Colonic mucosa (tissue), 4 donors: Measurements from ENCODE around the gene PROB1. TPM values are rescaled to one million over a fixed set of nuclear protein-coding genes. Genes with fewer than 3 reads are reported as not detected.
A peak's percentile ranks its signal among the peaks of the same experiment; 100 is the strongest.

Experiments
- DNase-seq: peaks from one replicate; pipeline ENCODE4 v3.0.0-alpha.2; 2020
- H3K27ac ChIP-seq: fragments of 200-600 bp; one replicate; pipeline ENCODE4 v1.8.0; 2021
- H3K27me3 ChIP-seq: fragments of 200-600 bp; one replicate; pipeline ENCODE4 v1.8.0; 2021
- H3K36me3 ChIP-seq: fragments of 200-600 bp; one replicate; pipeline ENCODE4 v1.8.0; 2021
- H3K4me1 ChIP-seq: fragments of 200-600 bp; one replicate; pipeline ENCODE4 v1.8.0; 2021; ENCODE audit warnings: mild to moderate bottlenecking
- H3K4me3 ChIP-seq: fragments of 200-600 bp; one replicate; pipeline ENCODE4 v1.8.0; 2021
- H3K9ac ChIP-seq, 2 donors: one replicate each; pipeline ENCODE4 v1.7.0; 2013; ENCODE audit warnings: control low read depth in 2 of 2, low read depth in 2 of 2, low read length in 2 of 2
- H3K9me3 ChIP-seq: fragments of 200-600 bp; one replicate; pipeline ENCODE4 v1.8.0; 2021
- intact Hi-C: fragments of 100-400 bp; cut with DNase I; formaldehyde crosslinking; loops from one replicate; pipeline ENCODE4 v1.14.1; 2022
- total RNA-seq, 2 donors: library from RNA; stranded (reverse); fragmentation: NEBNext Ultra II Directional in 1 of 2; extraction: Animal tissue kit (Norgen Biotek cat#: 25700) in 1 of 2; gene quantifications; one replicate each; pipeline ENCODE4 v1.2.1, GENCODE V29; 2021
- TF ChIP-seq, protein P1 (sequence below): fragments of 200-600 bp; IDR thresholded peaks from one replicate; pipeline ENCODE4 v1.8.0; 2022; ENCODE audit warnings: antibody characterized with exemption, mild to moderate bottlenecking
- donor health status: healthy.
- donor health status: DM: no; HTN: no; CAD: no.
- donor health status: DM: no; HTN: no; CAD: no.

PROB1 gene
- total RNA-seq, 2 donors from 2014 or later: 0.48 to 0.96 TPM

DNA sequence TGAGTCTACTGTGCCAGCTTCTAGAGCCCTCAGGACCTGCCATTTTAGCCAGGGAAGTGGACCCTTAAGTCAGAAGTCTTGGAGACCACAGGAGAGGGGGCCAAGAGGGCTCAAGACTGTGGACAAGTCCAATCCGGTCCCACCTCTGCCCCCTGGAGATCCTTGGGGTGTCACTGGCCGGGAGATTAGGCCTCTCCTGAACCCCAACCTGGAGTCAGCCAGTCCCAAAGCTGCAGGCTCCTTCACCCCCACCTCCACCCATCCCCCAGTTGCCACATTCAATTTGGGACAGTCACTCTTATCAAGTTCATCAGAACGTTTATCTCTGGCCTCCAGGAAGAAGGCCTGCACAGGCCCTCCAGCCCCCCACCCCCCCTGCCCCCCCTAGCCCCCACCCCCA is 12.1 kb downstream of the PROB1 start:
- Histone ChIP-seq H3K27ac (no peak overlapping the region), H3K36me3 (no peaks in the 10 kb centered on the region), H3K4me3 (no peak overlapping the region), H3K27me3 (no peaks in the 10 kb centered on the region), H3K9ac (peak overlapping the region in 1 of 2 donors; percentile 40), H3K9me3 (no peaks in the 10 kb centered on the region), H3K4me1 (peaks cover 13% of the 10 kb centered on the region)
- TF ChIP-seq, protein P1, sequence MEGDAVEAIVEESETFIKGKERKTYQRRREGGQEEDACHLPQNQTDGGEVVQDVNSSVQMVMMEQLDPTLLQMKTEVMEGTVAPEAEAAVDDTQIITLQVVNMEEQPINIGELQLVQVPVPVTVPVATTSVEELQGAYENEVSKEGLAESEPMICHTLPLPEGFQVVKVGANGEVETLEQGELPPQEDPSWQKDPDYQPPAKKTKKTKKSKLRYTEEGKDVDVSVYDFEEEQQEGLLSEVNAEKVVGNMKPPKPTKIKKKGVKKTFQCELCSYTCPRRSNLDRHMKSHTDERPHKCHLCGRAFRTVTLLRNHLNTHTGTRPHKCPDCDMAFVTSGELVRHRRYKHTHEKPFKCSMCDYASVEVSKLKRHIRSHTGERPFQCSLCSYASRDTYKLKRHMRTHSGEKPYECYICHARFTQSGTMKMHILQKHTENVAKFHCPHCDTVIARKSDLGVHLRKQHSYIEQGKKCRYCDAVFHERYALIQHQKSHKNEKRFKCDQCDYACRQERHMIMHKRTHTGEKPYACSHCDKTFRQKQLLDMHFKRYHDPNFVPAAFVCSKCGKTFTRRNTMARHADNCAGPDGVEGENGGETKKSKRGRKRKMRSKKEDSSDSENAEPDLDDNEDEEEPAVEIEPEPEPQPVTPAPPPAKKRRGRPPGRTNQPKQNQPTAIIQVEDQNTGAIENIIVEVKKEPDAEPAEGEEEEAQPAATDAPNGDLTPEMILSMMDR: no peak
- no peak for DNase-seq
- intact Hi-C loops: no loop called here

DNA sequence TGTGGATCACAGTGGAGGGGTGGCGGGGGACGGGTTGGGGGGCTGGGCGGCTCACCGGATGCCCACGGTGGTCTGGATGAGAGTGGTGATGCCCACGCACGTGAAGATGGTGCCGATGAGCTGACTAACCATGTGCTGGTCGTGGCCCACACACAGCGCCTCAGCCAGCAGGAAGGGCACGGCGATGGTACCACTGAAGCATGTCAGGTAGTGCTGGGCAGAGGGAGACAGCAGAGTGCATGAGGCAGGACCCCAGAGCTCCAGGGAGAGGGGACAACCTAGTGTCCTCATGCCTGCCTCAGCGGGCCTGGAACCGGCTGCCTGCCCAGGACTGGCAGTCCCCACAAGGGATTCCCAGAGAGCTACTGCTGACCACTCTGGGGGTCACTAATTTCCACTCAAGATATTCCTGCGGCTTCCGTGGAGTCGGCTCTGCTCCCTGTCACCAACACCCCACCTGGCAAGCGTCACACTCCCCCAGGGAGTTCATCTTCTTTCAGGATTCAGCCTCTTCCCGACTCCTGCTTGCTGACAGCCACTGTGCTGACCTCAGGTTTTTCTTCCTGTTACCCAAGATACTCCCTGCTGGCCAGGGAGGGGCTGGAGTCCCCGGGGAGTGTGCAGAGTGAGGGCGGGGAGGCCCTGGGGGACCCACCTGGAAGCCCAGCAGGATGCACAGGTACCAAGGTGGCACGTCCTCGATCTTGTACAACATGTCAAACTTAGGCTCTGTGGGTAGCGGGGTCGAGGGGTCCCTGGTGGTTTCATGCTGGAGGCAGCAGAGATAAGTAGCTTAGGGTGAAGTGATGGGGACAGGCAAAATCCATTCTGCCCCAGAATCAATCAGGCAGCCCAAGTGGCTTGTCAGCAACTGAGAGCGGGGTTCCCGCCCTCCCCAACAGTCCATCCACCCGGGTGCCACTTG is 12.8 kb downstream of the PROB1 start:
- H3K27me3 ChIP-seq: no peaks in the 10 kb centered on the region
- H3K9me3 ChIP-seq: no peaks in the 10 kb centered on the region
- no peak overlapping the region for H3K4me3 ChIP-seq
- no peaks in the 10 kb centered on the region for H3K36me3 ChIP-seq
- DNase-seq: no peak
- no peak overlapping the region for H3K27ac ChIP-seq
- peaks cover 9% of the 10 kb centered on the region for H3K4me1 ChIP-seq
- H3K9ac ChIP-seq: peak overlapping the region in 1 of 2 donors; percentile 40
- intact Hi-C loops: no loop called here
- TF ChIP-seq, protein P1: no peak

DNA sequence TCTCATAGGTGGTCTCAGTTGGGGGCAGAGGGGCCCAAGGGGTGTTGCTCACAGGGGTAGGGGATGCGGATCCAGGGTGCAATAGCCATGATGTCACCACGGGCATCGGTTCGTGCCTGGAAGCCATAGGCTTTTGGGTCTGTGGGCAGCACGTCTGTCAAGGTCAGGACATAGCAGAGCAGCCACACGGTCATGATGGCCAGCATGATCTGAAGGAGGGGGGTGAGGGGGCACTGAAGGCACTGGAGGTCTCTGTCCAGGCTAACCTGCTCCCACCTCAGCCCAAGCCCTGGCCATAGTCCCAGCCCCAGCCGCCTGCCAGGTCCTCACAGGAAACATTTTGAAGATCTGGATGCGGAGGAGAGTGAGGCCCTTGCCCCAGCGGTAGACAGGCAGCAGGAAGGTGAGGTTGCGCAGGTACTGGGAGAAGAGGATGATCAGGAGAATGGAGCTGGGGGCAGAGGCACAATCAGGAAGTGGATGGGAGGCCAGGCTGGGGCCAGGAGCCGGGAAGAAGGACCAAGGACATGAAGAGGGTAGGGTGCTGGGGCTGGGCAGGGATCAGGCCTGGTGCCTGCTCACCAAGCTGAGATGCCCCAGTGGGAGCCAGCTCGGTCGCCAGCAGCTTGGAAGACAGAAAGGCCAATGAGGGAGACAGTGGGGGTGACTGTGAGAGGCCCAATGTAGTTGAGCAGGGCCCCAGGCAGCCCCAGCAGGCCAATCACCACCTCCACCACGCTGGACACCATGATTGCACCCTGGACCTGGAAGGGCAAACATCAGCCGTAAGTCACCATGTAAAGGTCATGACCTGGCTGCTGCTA is 15.1 kb downstream of the PROB1 start:
- H3K9ac ChIP-seq: no peak overlapping the region
- H3K27me3 ChIP-seq: no peaks in the 10 kb centered on the region
- intact Hi-C loops: no loop called here
- no peak overlapping the region for H3K27ac ChIP-seq
- H3K9me3 ChIP-seq: no peaks in the 10 kb centered on the region
- no peak overlapping the region for H3K4me3 ChIP-seq
- TF ChIP-seq, protein P1: no peak
- H3K36me3 ChIP-seq: no peaks in the 10 kb centered on the region
- peaks cover 7% of the 10 kb centered on the region for H3K4me1 ChIP-seq
- no peak for DNase-seq

DNA sequence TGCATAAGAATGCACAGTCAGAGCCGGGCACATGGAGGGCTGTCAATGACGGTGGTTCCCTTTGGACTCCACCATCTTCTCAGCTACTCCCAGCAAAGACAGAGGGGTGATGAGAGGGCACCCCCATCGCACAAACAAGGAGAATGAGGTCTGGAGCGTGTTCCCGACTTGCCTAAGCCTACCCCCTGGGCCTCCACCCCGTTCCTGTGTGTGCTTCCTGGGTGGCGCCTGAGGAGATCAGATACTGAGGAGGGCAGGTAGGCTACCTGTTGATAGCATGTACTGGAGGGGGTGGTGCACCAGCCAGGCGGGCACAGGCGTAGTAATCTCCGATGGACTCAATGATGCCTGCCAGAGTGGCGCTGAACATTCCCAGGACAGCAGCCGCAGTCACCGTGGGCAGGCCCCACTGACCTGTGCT is 16.0 kb downstream of the PROB1 start:
- TF ChIP-seq, protein P1: no peak
- H3K4me1 ChIP-seq: peaks cover under 1% of the 10 kb centered on the region
- no peak for DNase-seq
- no peak overlapping the region for H3K4me3 ChIP-seq
- no peaks in the 10 kb centered on the region for H3K9me3 ChIP-seq
- H3K9ac ChIP-seq: no peak overlapping the region
- no peaks in the 10 kb centered on the region for H3K27me3 ChIP-seq
- intact Hi-C loops: no loop called here
- no peaks in the 10 kb centered on the region for H3K36me3 ChIP-seq
- no peak overlapping the region for H3K27ac ChIP-seq

DNA sequence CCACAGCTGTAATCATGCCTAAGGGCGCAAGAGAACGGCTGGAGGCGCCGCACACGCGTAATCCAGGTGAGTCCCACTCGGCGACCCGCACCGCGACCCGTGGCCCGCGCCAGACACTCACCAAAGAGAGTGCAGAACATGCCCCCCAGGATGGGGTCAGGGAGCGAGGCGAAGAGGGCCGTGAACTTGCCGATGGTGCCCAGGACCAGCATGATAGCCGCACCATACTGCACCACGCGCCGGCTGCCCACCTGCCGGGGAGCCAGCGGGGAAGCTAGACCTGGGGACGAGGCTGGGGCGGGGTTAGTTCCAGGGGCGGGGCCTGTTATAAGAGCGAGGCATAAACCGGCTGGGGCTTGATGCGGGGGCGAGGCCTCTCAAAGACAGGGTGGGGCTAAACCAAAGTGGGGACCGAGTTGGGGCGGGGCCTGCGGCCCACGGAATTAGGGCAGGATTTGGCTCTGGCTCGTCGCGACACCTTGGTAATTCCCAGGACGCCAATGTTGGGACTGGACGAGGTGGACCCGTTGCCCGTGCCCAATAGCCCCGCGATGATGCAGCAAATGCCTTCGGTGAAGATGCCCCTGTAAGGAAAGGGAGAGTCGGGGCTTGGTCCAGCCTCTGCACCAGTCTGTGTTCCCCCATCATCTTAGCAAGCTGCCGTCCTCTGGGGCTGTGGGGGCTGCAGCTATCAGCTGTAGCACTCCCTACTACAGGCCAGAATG is 16.6 kb downstream of the PROB1 start:
- no peak for DNase-seq
- Histone ChIP-seq H3K9ac (no peak overlapping the region), H3K36me3 (no peaks in the 10 kb centered on the region), H3K27me3 (no peaks in the 10 kb centered on the region), H3K4me1 (peaks cover 7% of the 10 kb centered on the region), H3K4me3 (no peak overlapping the region), H3K9me3 (no peaks in the 10 kb centered on the region), H3K27ac (no peak overlapping the region)
- TF ChIP-seq, protein P1: no peak
- intact Hi-C loops: no loop called here
